Spleen (tissue), 11 donors: ENCODE results near the gene POLR3GL. TPM values are rescaled to one million over a fixed set of nuclear protein-coding genes. Genes with fewer than 3 reads are reported as not detected.
A peak's percentile ranks its signal among the peaks of the same experiment; 100 is the strongest.

Experiments used
- DNase-seq: peaks from one replicate; pipeline ENCODE4 v3.0.0-alpha.2; 2020
- H3K27ac ChIP-seq, 8 donors: fragments of 200-600 bp; sonication (generic) in 7 of 8; 1 replicate in 4 of 8; 2 replicates in 4 of 8; pipeline versions ENCODE4 v1.5.0 to v1.8.0; 2016 to 2021; ENCODE audit warnings: inconsistent platforms in 4 of 8, mild to moderate bottlenecking in 4 of 8, moderate library complexity in 1 of 8
- H3K27me3 ChIP-seq, 7 donors: fragments of 200-600 bp; sonication (generic) in 6 of 7; replicated peaks in 1 of 7; 1 replicate in 4 of 7; 2 replicates in 3 of 7; pipeline versions ENCODE4 v1.5.0 to v1.8.0; 2016 to 2021; ENCODE audit warnings: inconsistent platforms in 3 of 7, mild to moderate bottlenecking in 1 of 7
- H3K36me3 ChIP-seq, 6 donors: fragments of 200-600 bp; sonication (generic) in 5 of 6; 1 replicate in 4 of 6; 2 replicates in 2 of 6; pipeline versions ENCODE4 v1.5.0 to v1.8.0; 2016 to 2021; ENCODE audit warnings: inconsistent platforms in 2 of 6
- H3K4me1 ChIP-seq, 6 donors: fragments of 200-600 bp; sonication (generic) in 5 of 6; 1 replicate in 3 of 6; 2 replicates in 3 of 6; pipeline versions ENCODE4 v1.5.0 to v1.8.0; 2016 to 2021; ENCODE audit warnings: inconsistent platforms in 3 of 6
- H3K4me3 ChIP-seq, 8 donors: fragments of 200-600 bp; sonication (generic) in 7 of 8; 1 replicate in 4 of 8; 2 replicates in 4 of 8; pipeline versions ENCODE4 v1.5.0 to v1.8.0; 2016 to 2021; ENCODE audit warnings: inconsistent platforms in 4 of 8, mild to moderate bottlenecking in 4 of 8, moderate library complexity in 2 of 8
- H3K9me3 ChIP-seq, 8 donors: fragments of 200-600 bp; sonication (generic) in 7 of 8; 1 replicate in 4 of 8; 2 replicates in 4 of 8; pipeline versions ENCODE4 v1.5.0 to v1.8.0; 2016 to 2021; ENCODE audit warnings: inconsistent platforms in 4 of 8
- POLR2A ChIP-seq, 3 donors: fragments of 450-650 bp; IDR thresholded peaks; one replicate each; pipeline ENCODE4 v1.5.1; 2017; ENCODE audit warnings: antibody characterized with exemption in 3 of 3, mild to moderate bottlenecking in 1 of 3
- POLR2AphosphoS5 ChIP-seq, 3 donors: sonication (generic); formaldehyde crosslinking; IDR thresholded peaks; one replicate each; pipeline ENCODE4 v1.5.1; 2017; ENCODE audit warnings: antibody characterized with exemption in 3 of 3
- WGBS, 5 donors: extraction: QIAGEN DNeasy Blood & Tissue Kit in 3 of 5; methylation state at CpG; one replicate each; pipeline versions ENCODE4 v1.1.5 to v1.1.7; 2013 to 2018; 5-methylcytosine and 5-hydroxymethylcytosine counted together
- intact Hi-C: fragments of 100-400 bp; cut with DNase I; formaldehyde crosslinking; loops from one replicate; pipeline ENCODE4 v1.15.0; 2023; ENCODE audit warnings: low total_unique reads
- polyA plus RNA-seq, 3 donors: library from polyadenylated mRNA; stranded (reverse); fragments of 200-250 nt; gene quantifications; one replicate each; pipeline ENCODE4 v1.2.1, GENCODE V29; 2013
- total RNA-seq, 7 donors: library from RNA; depleted of rRNA in 3 of 7; stranded (reverse); fragments of >200 nt in 3 of 7; fragmentation: NEBNext Ultra II Directional in 4 of 7; extraction: Animal tissue kit (Norgen Biotek cat#: 25700) in 4 of 7; gene quantifications; one replicate each; pipeline versions ENCODE4 v1.1.0 to v1.2.1, GENCODE V29; 2016 to 2021
- TF ChIP-seq, protein P1 (sequence below), 11 experiments: fragments of 200-600 bp in 7 of 11; fragments of 450-650 bp in 4 of 11; sonication (generic) in 4 of 11; IDR thresholded peaks in 8 of 11; conservative IDR thresholded peaks in 3 of 11; 1 replicate in 7 of 11; 2 replicates in 4 of 11; pipeline versions ENCODE4 v1.4.0 to v1.8.0; 2016 to 2021; ENCODE audit warnings: antibody characterized with exemption in 11 of 11, inconsistent platforms in 4 of 11, mild to moderate bottlenecking in 1 of 11
- donor health status: healthy with polysubstance abuse.
- donor health status: DM: no; HTN: no; CAD: no; lungs with moderate emphysema.
- donor health status: DM: no; HTN: no; CAD: no.
- donor health status: Bipolar disorder and iron deficiency.
- donor health status: healthy.
- donor health status: DM: no; HTN: no; CAD: no.
- donor health status: DM: yes; HTN: yes; CAD: no.

POLR3GL gene
- total and polyA plus RNA-seq, 10 donors: 22.1 to 69.2 (median 32.9) TPM

- Histone ChIP-seq H3K9me3 (no peaks in the 10 kb centered on the region), H3K27ac (peak overlapping the region in 5 of 8 donors; percentile 4 to 66 (median 56)), H3K27me3 (no peaks in the 10 kb centered on the region), H3K4me1 (peaks cover 0 to 25% (median 7%) of the 10 kb centered on the region in 6 donors), H3K36me3 (peaks cover 0 to 97% (median 30%) of the 10 kb centered on the region in 6 donors), H3K4me3 (no peak overlapping the region)
- 73 to 91% (median 79%) methylated on average over 4 of the region's 4 CpGs for WGBS, 5 donors
- TF ChIP-seq, protein P1, sequence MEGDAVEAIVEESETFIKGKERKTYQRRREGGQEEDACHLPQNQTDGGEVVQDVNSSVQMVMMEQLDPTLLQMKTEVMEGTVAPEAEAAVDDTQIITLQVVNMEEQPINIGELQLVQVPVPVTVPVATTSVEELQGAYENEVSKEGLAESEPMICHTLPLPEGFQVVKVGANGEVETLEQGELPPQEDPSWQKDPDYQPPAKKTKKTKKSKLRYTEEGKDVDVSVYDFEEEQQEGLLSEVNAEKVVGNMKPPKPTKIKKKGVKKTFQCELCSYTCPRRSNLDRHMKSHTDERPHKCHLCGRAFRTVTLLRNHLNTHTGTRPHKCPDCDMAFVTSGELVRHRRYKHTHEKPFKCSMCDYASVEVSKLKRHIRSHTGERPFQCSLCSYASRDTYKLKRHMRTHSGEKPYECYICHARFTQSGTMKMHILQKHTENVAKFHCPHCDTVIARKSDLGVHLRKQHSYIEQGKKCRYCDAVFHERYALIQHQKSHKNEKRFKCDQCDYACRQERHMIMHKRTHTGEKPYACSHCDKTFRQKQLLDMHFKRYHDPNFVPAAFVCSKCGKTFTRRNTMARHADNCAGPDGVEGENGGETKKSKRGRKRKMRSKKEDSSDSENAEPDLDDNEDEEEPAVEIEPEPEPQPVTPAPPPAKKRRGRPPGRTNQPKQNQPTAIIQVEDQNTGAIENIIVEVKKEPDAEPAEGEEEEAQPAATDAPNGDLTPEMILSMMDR (IDR thresholded peaks at IDR 0.05 in 8 of 11, conservative IDR thresholded peaks at IDR 0.05 in 3 of 11): no peak
- TF ChIP-seq POLR2A (IDR thresholded peaks at IDR 0.05) (no peak), POLR2AphosphoS5 (IDR thresholded peaks at IDR 0.05) (no peak)
- intact Hi-C loops: no loop called here
- DNase-seq: no peak
Observed at GRCh38 chr1:145942405-145942804, 22.1 kb upstream of the POLR3GL start.

GRCh38 chr1:145942871-145943270 is 21.6 kb upstream of the POLR3GL start:
- Histone ChIP-seq H3K4me1 (peaks cover 0 to 20% (median 4%) of the 10 kb centered on the region in 6 donors), H3K27ac (peak overlapping the region in 6 of 8 donors; percentile 16 to 66 (median 48)), H3K4me3 (no peak overlapping the region), H3K27me3 (no peaks in the 10 kb centered on the region), H3K9me3 (no peaks in the 10 kb centered on the region), H3K36me3 (peaks cover 0 to 95% (median 30%) of the 10 kb centered on the region in 6 donors)
- DNase-seq: no peak
- WGBS, 5 donors: 69 to 83% (median 76%) methylated on average over 6 of the region's 6 CpGs
- TF ChIP-seq POLR2A (IDR thresholded peaks at IDR 0.05) (no peak), POLR2AphosphoS5 (IDR thresholded peaks at IDR 0.05) (no peak)
- TF ChIP-seq, protein P1 (IDR thresholded peaks at IDR 0.05 in 8 of 11, conservative IDR thresholded peaks at IDR 0.05 in 3 of 11): no peak
- intact Hi-C loops: no loop called here

DNA sequence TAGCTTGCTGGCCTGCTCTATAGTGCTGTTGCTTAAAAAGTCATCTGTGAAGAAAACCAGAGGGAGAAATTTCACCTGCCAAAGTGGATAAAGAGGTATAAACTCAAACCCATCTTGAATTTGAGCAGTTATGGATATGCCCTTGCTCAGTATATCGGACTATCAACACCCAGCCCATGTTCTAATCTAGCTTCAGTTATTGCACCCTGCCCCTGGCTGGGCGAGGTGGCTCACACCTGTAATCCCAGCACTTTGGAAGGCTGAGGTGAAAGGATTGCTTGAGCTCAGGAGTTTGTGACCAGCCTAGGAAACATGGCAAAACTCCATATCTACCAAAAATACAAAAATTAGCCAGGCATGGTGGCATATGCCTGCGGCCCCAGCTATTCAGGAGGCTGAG is 20.0 kb upstream of the POLR3GL start:
- DNase-seq: no peak
- H3K27ac ChIP-seq: no peak overlapping the region
- no peak overlapping the region for H3K4me3 ChIP-seq
- H3K36me3 ChIP-seq: peaks cover 0 to 88% (median 30%) of the 10 kb centered on the region in 6 donors
- WGBS, 5 donors: 78 to 99% (median 97%) methylated on average over 3 of the region's 3 CpGs
- intact Hi-C loops: no loop called here
- H3K27me3 ChIP-seq: no peaks in the 10 kb centered on the region
- TF ChIP-seq, protein P1 (IDR thresholded peaks at IDR 0.05 in 8 of 11, conservative IDR thresholded peaks at IDR 0.05 in 3 of 11): no peak
- no peak for TF ChIP-seq POLR2AphosphoS5 (IDR thresholded peaks at IDR 0.05)
- TF ChIP-seq POLR2A (IDR thresholded peaks at IDR 0.05): no peak
- peaks cover 0 to 25% (median 7%) of the 10 kb centered on the region in 6 donors for H3K4me1 ChIP-seq
- no peaks in the 10 kb centered on the region for H3K9me3 ChIP-seq

DNA sequence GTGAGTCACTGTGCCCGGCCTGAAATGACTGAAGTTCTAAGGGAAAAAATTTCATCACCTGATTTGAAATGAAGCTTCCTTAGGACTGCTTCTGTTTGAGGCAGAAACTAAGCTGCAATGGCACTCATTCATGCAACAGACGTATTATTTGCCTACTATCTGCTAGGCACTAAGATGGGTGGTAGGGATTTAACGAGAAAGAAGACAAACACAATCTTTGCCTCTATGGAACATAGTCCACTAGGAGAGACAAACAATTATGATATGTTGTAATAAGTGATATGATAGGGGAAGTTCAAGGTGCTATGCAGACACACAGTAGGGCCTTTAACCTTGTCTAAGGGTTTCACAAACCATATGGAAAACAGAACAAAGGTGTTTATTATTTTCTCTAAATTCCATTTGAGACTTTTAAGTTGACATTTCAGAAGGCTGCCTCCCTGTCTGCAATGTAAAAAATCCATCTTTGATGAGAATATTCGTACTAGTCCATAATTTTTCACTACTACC is 18.0 kb upstream of the POLR3GL start:
- no peaks in the 10 kb centered on the region for H3K27me3 ChIP-seq
- H3K9me3 ChIP-seq: no peaks in the 10 kb centered on the region
- H3K27ac ChIP-seq: no peak overlapping the region
- no peak for DNase-seq
- no peak overlapping the region for H3K4me3 ChIP-seq
- intact Hi-C loops: no loop called here
- TF ChIP-seq POLR2AphosphoS5 (IDR thresholded peaks at IDR 0.05): no peak
- no peak for TF ChIP-seq POLR2A (IDR thresholded peaks at IDR 0.05)
- TF ChIP-seq, protein P1 (IDR thresholded peaks at IDR 0.05 in 8 of 11, conservative IDR thresholded peaks at IDR 0.05 in 3 of 11): no peak
- peaks cover 0 to 41% (median 16%) of the 10 kb centered on the region in 6 donors for H3K4me1 ChIP-seq
- 93 to 96% (median 94%) methylated on average over 4 of the region's 4 CpGs for WGBS, 5 donors
- peaks cover 0 to 87% (median 20%) of the 10 kb centered on the region in 6 donors for H3K36me3 ChIP-seq
